GM12891 (cell line): ENCODE measurements around the gene DNAJC28.

Experiments
- PAX5 ChIP-seq: IDR thresholded peaks from 2 replicates; pipeline ENCODE4 v1.6.1; 2011; ENCODE audit warnings: low read length, moderate library complexity, mild to moderate bottlenecking; ENCODE audit not compliant: insufficient read depth, severe bottlenecking
- POLR2A ChIP-seq: IDR thresholded peaks from 2 replicates; pipeline ENCODE4 v1.6.1; 2011; ENCODE audit warnings: low read depth, low read length, control low read depth
- POLR2AphosphoS5 ChIP-seq: IDR thresholded peaks from 2 replicates; pipeline ENCODE4 v1.6.1; 2011; ENCODE audit warnings: low read depth, low read length, control low read depth
- POU2F2 ChIP-seq: IDR thresholded peaks from 2 replicates; pipeline ENCODE4 v1.6.1; 2011; ENCODE audit warnings: low read depth, mild to moderate bottlenecking, control low read depth, low read length, moderate library complexity
- SPI1 ChIP-seq: IDR thresholded peaks from 2 replicates; pipeline ENCODE4 v1.6.1; 2011; ENCODE audit warnings: low read depth, low read length, control low read depth
- TAF1 ChIP-seq: IDR thresholded peaks from 2 replicates; pipeline ENCODE4 v1.6.1; 2011; ENCODE audit warnings: low read depth, low read length, control low read depth

GRCh38 chr21:33487996-33488395 is 3.5 kb downstream of the DNAJC28 start:
- TF ChIP-seq POLR2A (no peak), TAF1 (no peak), POLR2AphosphoS5 (no peak), POU2F2 (no peak), SPI1 (no peak), PAX5 (no peak)
